Tibial artery (tissue), 4 donors: ENCODE data around the gene TMEM273.

ENCODE experiments used
- DNase-seq, 2 donors: peaks; one replicate each; pipeline ENCODE4 v3.0.0-alpha.2; 2019
- H3K27ac ChIP-seq, 2 donors: fragments of 200-600 bp; sonication (generic) in 1 of 2; 1 replicate in 1 of 2; 2 replicates in 1 of 2; pipeline ENCODE4 v1.5.1; 2018 to 2019; ENCODE audit warnings: mild to moderate bottlenecking in 1 of 2
- H3K27me3 ChIP-seq, 2 donors: fragments of 200-600 bp; sonication (generic) in 1 of 2; one replicate each; pipeline versions ENCODE4 v1.5.1 to v1.6.0; 2016 to 2019
- H3K36me3 ChIP-seq, 3 donors: fragments of 200-600 bp; sonication (generic) in 2 of 3; one replicate each; pipeline ENCODE4 v1.5.1; 2016 to 2019; ENCODE audit warnings: mild to moderate bottlenecking in 2 of 3
- H3K4me1 ChIP-seq, 4 donors: fragments of 200-600 bp; sonication (generic) in 2 of 4; 1 replicate in 3 of 4; 2 replicates in 1 of 4; pipeline ENCODE4 v1.5.1; 2016 to 2019
- H3K4me3 ChIP-seq, 2 donors: fragments of 200-600 bp; sonication (generic) in 1 of 2; 1 replicate in 1 of 2; 2 replicates in 1 of 2; pipeline ENCODE4 v1.5.1; 2018 to 2019; ENCODE audit warnings: mild to moderate bottlenecking in 2 of 2
- H3K9me3 ChIP-seq, 3 donors: fragments of 200-600 bp; sonication (generic) in 1 of 3; one replicate each; pipeline ENCODE4 v1.5.1; 2016 to 2019
- CTCF ChIP-seq, 2 experiments: fragments of 200-600 bp in 1 of 2; fragments of 450-650 bp in 1 of 2; IDR thresholded peaks; one replicate each; pipeline ENCODE4 v1.5.1; 2017 to 2019; ENCODE audit warnings: antibody characterized with exemption in 2 of 2, mild to moderate bottlenecking in 1 of 2, moderate library complexity in 1 of 2
- intact Hi-C: fragments of 100-400 bp; cut with DNase I; formaldehyde crosslinking; loops from one replicate; pipeline ENCODE4 v1.15.0; 2023; ENCODE audit warnings: low total_unique reads

The TMEM273 gene

DNA sequence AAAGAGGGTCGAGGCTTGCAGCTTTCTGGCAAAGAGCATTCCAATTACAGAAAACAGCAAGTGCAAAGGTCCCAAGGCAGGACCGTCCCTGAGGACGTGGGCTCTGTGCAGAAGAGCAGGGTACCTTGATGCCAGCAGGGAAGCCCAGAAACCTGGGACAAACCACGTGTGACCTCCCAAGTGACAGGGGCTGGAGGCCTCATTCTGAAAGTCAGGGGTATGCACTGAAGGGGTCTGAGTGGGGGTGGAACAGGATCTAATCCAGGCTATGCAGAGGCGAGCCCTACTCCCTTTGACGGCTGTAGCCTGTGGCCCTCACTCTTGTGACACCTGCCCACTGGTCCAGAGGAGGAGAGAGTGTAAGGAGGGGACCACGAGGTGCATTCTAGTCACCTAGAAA, 22.9 kb downstream of the TMEM273 start:
- Histone ChIP-seq H3K27ac (no peak overlapping the region), H3K9me3 (no peaks in the 10 kb centered on the region), H3K4me1 (peaks cover 0 to 5% (median 0%) of the 10 kb centered on the region in 4 donors), H3K4me3 (no peak overlapping the region), H3K36me3 (no peaks in the 10 kb centered on the region), H3K27me3 (no peaks in the 10 kb centered on the region)
- no peak for DNase-seq
- no peak for TF ChIP-seq CTCF (IDR thresholded peaks at IDR 0.05)
- intact Hi-C loops, result loop anchor here (2.0 kb wide), 1 partner anchor 184 kb away; no protein-coding TSS in a partner anchor

- Histone ChIP-seq H3K36me3 (no peaks in the 10 kb centered on the region), H3K27me3 (no peaks in the 10 kb centered on the region), H3K9me3 (no peaks in the 10 kb centered on the region), H3K27ac (no peak overlapping the region), H3K4me1 (peaks cover 0 to 5% (median 0%) of the 10 kb centered on the region in 4 donors), H3K4me3 (no peak overlapping the region)
- no peak for DNase-seq
- intact Hi-C loops, result loop anchor here (2.0 kb wide), 1 partner anchor 184 kb away; no protein-coding TSS in a partner anchor
- peak; percentile 57 to 67 for TF ChIP-seq CTCF (IDR thresholded peaks at IDR 0.05)
Observed at GRCh38 chr10:49164559-49165188, 23.5 kb downstream of the TMEM273 start.

GRCh38 chr10:49163741-49164140, 24.4 kb downstream of the TMEM273 start:
- Histone ChIP-seq H3K4me1 (peaks cover 0 to 5% (median 0%) of the 10 kb centered on the region in 4 donors), H3K27ac (no peak overlapping the region), H3K9me3 (no peaks in the 10 kb centered on the region), H3K27me3 (no peaks in the 10 kb centered on the region), H3K36me3 (no peaks in the 10 kb centered on the region), H3K4me3 (no peak overlapping the region)
- no peak for DNase-seq
- TF ChIP-seq CTCF (IDR thresholded peaks at IDR 0.05), result no peak
- intact Hi-C loops, result loop anchor here (2.0 kb wide), 1 partner anchor 183 kb away; no protein-coding TSS in a partner anchor

DNA sequence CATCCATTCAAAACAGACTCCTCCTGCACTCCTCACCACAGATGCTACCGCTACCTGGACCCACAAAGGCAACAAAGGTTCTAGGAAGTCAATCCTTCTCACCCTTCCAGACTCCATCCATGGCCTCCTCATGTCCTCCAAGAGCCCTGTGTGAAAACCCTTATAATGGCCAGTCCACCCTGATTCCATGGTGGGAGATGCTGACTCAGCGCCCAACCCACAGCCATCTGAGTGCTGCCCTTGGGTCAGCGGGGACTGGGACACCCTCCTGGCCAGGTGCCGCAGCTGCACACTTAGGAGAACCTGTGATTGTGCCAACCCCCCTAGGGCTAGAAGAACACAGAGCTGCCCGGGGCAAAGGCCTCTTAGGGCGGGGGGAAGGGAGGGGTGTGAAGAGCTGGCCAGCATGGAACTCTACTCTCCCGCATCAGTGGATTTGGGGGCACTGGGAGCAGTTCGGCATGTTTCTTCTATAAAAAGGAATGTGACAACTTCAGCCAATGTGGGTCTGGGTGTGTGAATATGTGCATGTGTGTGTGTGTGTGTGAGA, 25.4 kb downstream of the TMEM273 start:
- Histone ChIP-seq H3K4me3 (no peak overlapping the region), H3K36me3 (no peaks in the 10 kb centered on the region), H3K9me3 (no peaks in the 10 kb centered on the region), H3K27ac (no peak overlapping the region), H3K27me3 (no peaks in the 10 kb centered on the region), H3K4me1 (peaks cover 0 to 5% (median 0%) of the 10 kb centered on the region in 4 donors)
- no peak for TF ChIP-seq CTCF (IDR thresholded peaks at IDR 0.05)
- DNase-seq, result no peak
- intact Hi-C loops, result no loop called here

DNA sequence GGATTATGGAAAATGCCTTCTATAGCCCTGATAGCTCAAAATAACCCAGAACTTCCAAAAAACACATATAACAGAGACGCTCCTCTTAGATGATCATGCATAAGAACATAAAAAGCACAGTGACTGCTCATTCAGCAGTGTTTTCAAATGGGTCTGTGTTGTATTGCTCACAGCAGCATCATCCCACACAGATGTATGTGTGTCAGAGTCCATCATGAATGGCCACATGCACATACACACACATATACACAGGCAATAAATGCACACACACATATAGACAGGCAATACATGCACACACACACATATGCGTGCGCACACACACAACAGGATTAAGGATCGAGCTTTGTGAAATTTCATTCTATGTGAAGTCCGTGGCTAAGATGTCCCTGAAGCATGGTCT, 26.1 kb downstream of the TMEM273 start:
- intact Hi-C loops, result no loop called here
- no peak for DNase-seq
- TF ChIP-seq CTCF (IDR thresholded peaks at IDR 0.05), result no peak

More for the DNA sequence above, 26.1 kb downstream of the TMEM273 start:
- Histone ChIP-seq H3K9me3 (no peaks in the 10 kb centered on the region), H3K4me3 (no peak overlapping the region), H3K27ac (no peak overlapping the region), H3K4me1 (peaks cover 0 to 5% (median 0%) of the 10 kb centered on the region in 4 donors), H3K27me3 (peaks cover 0 to under 1% of the 10 kb centered on the region in 2 donors), H3K36me3 (no peaks in the 10 kb centered on the region)
